SK-N-DZ (cell line): ENCODE data around the gene NLRC5.
"Not testable (repeated sequence)": the region's sequence is repeated elsewhere in the genome, so short reads cannot be mapped to it uniquely, and the experiment has no call there.

Experiments
- DNase-seq: peaks from one replicate; pipeline ENCODE4 v3.0.0-alpha.2; 2015; ENCODE audit warnings: low spot score

Gene NLRC5

GRCh38 chr16:56982695-56983094 is 6.7 kb upstream of the NLRC5 start:
- no peak for DNase-seq

- DNase-seq: no peak
These were observed 6.1 kb upstream of the NLRC5 start for GRCh38 chr16:56983211-56983751.

GRCh38 chr16:56984639-56985038 is 4.7 kb upstream of the NLRC5 start:
- DNase-seq: no peak

GRCh38 chr16:56985288-56985961 is 3.9 kb upstream of the NLRC5 start:
- DNase-seq: peak; percentile 45

- no peak for DNase-seq
These were observed 3.4 kb upstream of the NLRC5 start for GRCh38 chr16:56985962-56986360.

GRCh38 chr16:56986361-56986760 is 3.0 kb upstream of the NLRC5 start:
- no peak for DNase-seq

GRCh38 chr16:56986908-56987307 is 2.4 kb upstream of the NLRC5 start:
- not testable (repeated sequence) for DNase-seq

- no peak for DNase-seq
These were observed 1.7 kb upstream of the NLRC5 start for GRCh38 chr16:56987692-56988091.

GRCh38 chr16:56988161-56988947 is 1.0 kb upstream of the NLRC5 start:
- no peak for DNase-seq

- DNase-seq: no peak
These were observed 631 bp downstream of the NLRC5 start for GRCh38 chr16:56989988-56990387.

GRCh38 chr16:56990407-56991286 is 1.3 kb downstream of the NLRC5 start:
- no peak for DNase-seq

- DNase-seq: not testable (repeated sequence)
These were observed 3.1 kb downstream of the NLRC5 start for GRCh38 chr16:56992431-56992830.

GRCh38 chr16:56993204-56993603 is 3.8 kb downstream of the NLRC5 start:
- no peak for DNase-seq

GRCh38 chr16:56994311-56994710 is 5.0 kb downstream of the NLRC5 start:
- DNase-seq: no peak

GRCh38 chr16:56995136-56995805 is 5.9 kb downstream of the NLRC5 start:
- DNase-seq: no peak

GRCh38 chr16:56997264-56997663 is 7.9 kb downstream of the NLRC5 start:
- DNase-seq: no peak

GRCh38 chr16:56997931-56998330 is 8.6 kb downstream of the NLRC5 start:
- no peak for DNase-seq

- no peak for DNase-seq
These were observed 9.0 kb downstream of the NLRC5 start for GRCh38 chr16:56998352-56998751.

- DNase-seq: no peak
These were observed 9.5 kb downstream of the NLRC5 start for GRCh38 chr16:56998861-56999260.

- DNase-seq: no peak
These were observed 10.3 kb downstream of the NLRC5 start for GRCh38 chr16:56999409-57000270.
